SU-DHL-6 (cell line): ENCODE measurements around the gene CLEC4F.

ENCODE experiments used
- CTCF ChIP-seq: fragments of 200-600 bp; sonication (generic); IDR thresholded peaks from one replicate; pipeline ENCODE4 v1.5.1; 2017; ENCODE audit warnings: antibody characterized with exemption, mild to moderate bottlenecking, low read length, moderate library complexity; ENCODE audit not compliant: insufficient read depth, poor library complexity, severe bottlenecking
- EZH2phosphoT487 ChIP-seq: fragments of 200-600 bp; sonication (generic), shearing (Covaris generic); conservative IDR thresholded peaks from 2 replicates; pipeline ENCODE4 v1.6.1; 2018; ENCODE audit warnings: mild to moderate bottlenecking, antibody characterized with exemption, low read length, moderate library complexity, mixed read lengths

- TF ChIP-seq CTCF: no peak
- TF ChIP-seq EZH2phosphoT487: no peak
These were observed 14.4 kb downstream of the CLEC4F start for GRCh38 chr2:70806013-70806412.
